ENCODE results near the gene EIF2D. TPM values are rescaled to one million over a fixed set of nuclear protein-coding genes. Genes with fewer than 3 reads are reported as not detected.

The EIF2D gene
- total RNA-seq, 1 donor from 2014 or later = 29.2 TPM

GRCh38 chr1:206568256-206568655 lies 44.0 kb downstream of the EIF2D start:
- no peak overlapping the region for H3K27ac ChIP-seq (replicated peaks)

GRCh38 chr1:206566999-206567398 lies 45.3 kb downstream of the EIF2D start:
- Histone ChIP-seq H3K9me3 (replicated peaks) (no peaks in the 10 kb centered on the region), H3K36me3 (no peaks in the 10 kb centered on the region), H3K4me3 (no peak overlapping the region), H3K27me3 (ENCODE audit: low read depth) (no peaks in the 10 kb centered on the region), H3K4me1 (peaks cover 5% of the 10 kb centered on the region), H3K27ac (replicated peaks) (no peak overlapping the region)
- intact Hi-C loops (cut with micrococcal nuclease) = no loop called here
- TF ChIP-seq, protein P1, sequence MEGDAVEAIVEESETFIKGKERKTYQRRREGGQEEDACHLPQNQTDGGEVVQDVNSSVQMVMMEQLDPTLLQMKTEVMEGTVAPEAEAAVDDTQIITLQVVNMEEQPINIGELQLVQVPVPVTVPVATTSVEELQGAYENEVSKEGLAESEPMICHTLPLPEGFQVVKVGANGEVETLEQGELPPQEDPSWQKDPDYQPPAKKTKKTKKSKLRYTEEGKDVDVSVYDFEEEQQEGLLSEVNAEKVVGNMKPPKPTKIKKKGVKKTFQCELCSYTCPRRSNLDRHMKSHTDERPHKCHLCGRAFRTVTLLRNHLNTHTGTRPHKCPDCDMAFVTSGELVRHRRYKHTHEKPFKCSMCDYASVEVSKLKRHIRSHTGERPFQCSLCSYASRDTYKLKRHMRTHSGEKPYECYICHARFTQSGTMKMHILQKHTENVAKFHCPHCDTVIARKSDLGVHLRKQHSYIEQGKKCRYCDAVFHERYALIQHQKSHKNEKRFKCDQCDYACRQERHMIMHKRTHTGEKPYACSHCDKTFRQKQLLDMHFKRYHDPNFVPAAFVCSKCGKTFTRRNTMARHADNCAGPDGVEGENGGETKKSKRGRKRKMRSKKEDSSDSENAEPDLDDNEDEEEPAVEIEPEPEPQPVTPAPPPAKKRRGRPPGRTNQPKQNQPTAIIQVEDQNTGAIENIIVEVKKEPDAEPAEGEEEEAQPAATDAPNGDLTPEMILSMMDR (IDR thresholded peaks at IDR 0.05; ENCODE audit: borderline replicate concordance) = no peak
- no peak for DNase-seq

More at GRCh38 chr1:206568256-206568655, 44.0 kb downstream of the EIF2D start:
- intact Hi-C loops (cut with micrococcal nuclease) = no loop called here
- Histone ChIP-seq H3K4me3 (no peak overlapping the region), H3K4me1 (peaks cover 1% of the 10 kb centered on the region), H3K36me3 (no peaks in the 10 kb centered on the region), H3K9me3 (replicated peaks) (no peaks in the 10 kb centered on the region), H3K27me3 (ENCODE audit: low read depth) (no peaks in the 10 kb centered on the region)
- DNase-seq = no peak
- TF ChIP-seq, protein P1 (IDR thresholded peaks at IDR 0.05; ENCODE audit: borderline replicate concordance) = no peak

DNA sequence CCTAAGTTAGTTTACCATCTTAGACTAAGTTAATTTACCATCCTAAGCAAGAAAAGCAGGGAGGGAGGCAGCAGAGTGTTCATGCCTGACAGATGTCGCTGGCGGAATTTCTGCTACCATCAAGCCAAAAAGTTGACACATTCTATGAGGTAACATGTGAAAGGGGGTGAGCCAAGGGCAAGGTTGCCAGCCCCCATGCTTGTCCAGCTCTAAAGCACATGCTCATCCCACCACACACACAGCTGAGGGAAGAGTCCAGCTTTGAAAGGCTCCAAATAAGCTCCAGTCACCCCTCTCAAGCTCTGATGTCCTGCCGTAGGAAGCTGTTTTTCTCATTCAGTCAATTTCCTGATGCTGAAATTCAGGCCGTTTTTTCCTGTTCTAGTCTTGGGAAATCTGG lies 46.3 kb downstream of the EIF2D start:
- no peaks in the 10 kb centered on the region for H3K27me3 ChIP-seq (ENCODE audit: low read depth)
- H3K27ac ChIP-seq (replicated peaks) = no peak overlapping the region
- H3K4me1 ChIP-seq = peaks cover 8% of the 10 kb centered on the region
- H3K4me3 ChIP-seq = no peak overlapping the region
- H3K9me3 ChIP-seq (replicated peaks) = no peaks in the 10 kb centered on the region
- H3K36me3 ChIP-seq = no peaks in the 10 kb centered on the region
- intact Hi-C loops (cut with micrococcal nuclease) = no loop called here
- TF ChIP-seq, protein P1 (IDR thresholded peaks at IDR 0.05; ENCODE audit: borderline replicate concordance) = no peak
- no peak for DNase-seq

DNA sequence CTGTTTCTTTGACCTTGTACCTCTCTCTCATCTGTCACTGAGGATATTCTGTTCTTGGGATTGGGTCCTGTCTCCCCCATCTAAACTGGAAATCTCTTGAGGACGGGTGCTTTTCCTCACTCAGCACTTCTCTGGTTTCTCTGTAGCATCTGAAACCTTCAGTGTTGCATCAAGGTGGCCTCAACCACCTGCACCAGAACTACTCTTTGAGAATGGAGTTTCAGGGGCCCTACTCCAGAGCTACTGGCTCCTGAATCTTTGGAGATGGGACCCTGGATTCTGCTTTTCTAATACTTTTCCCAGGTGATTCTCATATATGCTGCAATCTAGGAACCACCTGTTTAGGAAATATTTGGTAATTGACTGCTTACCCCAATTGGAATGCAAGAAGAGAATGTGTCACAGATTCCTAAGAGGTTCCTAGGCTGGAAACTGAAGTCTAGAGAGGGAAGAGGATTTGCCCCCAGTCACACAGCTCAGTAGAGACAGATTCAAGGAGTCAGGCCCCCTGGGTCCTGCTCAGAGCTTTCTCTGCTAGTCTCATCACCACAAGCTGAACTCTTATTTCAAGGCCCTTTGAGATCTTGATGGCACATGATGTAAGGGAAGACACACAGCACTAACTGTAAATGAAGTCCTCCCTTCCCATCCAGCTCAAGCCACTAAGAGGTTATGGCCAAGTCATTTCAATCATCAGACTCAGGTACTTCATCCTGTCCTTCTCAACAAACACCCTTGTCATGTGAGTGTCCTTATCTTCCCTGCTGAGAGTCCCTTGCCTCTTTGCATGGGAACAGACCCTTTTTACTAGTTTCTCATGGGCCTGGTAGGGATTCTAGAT lies 48.7 kb downstream of the EIF2D start:
- intact Hi-C loops (cut with micrococcal nuclease) = no loop called here

DNA sequence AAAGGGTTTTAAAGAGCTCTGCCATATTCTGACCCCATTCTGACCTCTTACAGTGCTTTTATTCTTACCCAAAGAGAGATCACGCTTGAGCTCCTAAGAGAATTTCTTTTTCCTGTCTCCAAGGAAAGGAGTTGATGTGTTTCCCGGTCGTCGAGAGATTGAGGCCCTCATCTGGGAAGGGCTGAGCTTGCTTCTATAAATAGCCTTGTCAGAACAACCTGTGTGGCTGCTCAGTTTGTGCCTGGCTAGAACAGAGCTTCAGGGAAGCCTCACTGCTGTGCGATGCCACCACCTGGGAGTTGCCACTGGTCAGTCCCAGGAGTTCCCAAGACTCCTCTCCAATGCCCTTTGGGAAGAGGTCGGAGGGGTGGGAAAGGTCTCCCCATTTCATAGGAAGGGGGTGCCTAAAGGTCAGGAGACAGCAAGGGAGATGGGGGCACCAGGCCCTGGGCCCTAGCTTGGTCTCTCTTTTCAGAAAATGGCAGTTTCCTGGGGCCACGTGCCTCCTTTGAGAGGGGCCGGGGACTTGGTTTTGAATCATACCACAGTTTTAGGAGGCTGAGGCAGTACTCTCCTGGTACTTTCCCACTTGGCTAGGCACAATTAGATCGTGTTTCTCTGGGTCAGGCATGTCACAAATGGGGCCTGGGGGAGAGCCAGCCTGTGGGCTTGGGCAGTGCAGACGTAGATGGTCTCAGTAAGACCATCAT lies 52.1 kb downstream of the EIF2D start:
- intact Hi-C loops (cut with micrococcal nuclease) = no loop called here
- H3K36me3 ChIP-seq = no peaks in the 10 kb centered on the region
- TF ChIP-seq, protein P1 (IDR thresholded peaks at IDR 0.05; ENCODE audit: borderline replicate concordance) = no peak
- H3K27me3 ChIP-seq (ENCODE audit: low read depth) = no peaks in the 10 kb centered on the region
- H3K4me3 ChIP-seq = no peak overlapping the region
- H3K27ac ChIP-seq (replicated peaks) = peak overlapping the region; percentile 64
- no peaks in the 10 kb centered on the region for H3K9me3 ChIP-seq (replicated peaks)
- H3K4me1 ChIP-seq = peaks cover 66% of the 10 kb centered on the region
- no peak for DNase-seq

More for the DNA sequence above, 48.7 kb downstream of the EIF2D start:
- Histone ChIP-seq H3K9me3 (replicated peaks) (no peaks in the 10 kb centered on the region), H3K4me1 (peaks cover 32% of the 10 kb centered on the region), H3K36me3 (no peaks in the 10 kb centered on the region), H3K4me3 (no peak overlapping the region), H3K27me3 (ENCODE audit: low read depth) (no peaks in the 10 kb centered on the region), H3K27ac (replicated peaks) (no peak overlapping the region)
- TF ChIP-seq, protein P1 (IDR thresholded peaks at IDR 0.05; ENCODE audit: borderline replicate concordance) = no peak
- DNase-seq = no peak

All from left ventricle myocardium inferior (tissue), 1 donor.